Right lobe of liver (tissue), 4 donors: ENCODE measurements around the gene NOTCH3.

Experiments used
- CTCF ChIP-seq, 4 donors: fragments of 200-600 bp in 3 of 4; fragments of 450-650 bp in 1 of 4; IDR thresholded peaks; one replicate each; pipeline versions ENCODE4 v1.5.1 to v1.8.0; 2016 to 2022; ENCODE audit warnings: antibody characterized with exemption in 4 of 4, mild to moderate bottlenecking in 2 of 4
- POLR2A ChIP-seq: fragments of 450-650 bp; IDR thresholded peaks from one replicate; pipeline ENCODE4 v1.6.1; 2017; ENCODE audit warnings: antibody characterized with exemption, mild to moderate bottlenecking
- donor health status: DM: no; HTN: no; CAD: no.
- donor health status: DM: no; HTN: no; CAD: no.
- donor health status: DM: no; HTN: yes; CAD: no.

DNA sequence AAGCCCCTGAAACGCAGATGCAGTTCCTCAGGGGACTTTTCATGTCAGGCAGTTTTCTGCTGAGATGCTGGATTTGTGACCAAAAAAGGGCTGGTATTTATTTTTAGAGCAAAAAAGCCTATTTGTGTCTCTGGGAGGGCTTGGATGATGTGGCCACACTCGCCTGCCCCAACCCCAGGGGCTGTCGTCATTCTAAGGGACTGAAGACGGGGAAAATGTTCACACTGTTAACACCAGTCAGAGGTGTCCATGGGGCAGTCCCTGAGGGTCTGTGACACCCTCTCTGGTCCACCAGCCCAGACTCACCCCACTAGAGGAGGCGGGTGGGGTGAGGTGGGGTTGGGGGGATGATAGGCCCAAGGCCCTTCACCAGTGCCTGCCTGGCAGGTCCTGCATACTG is 47.3 kb upstream of the NOTCH3 start:
- TF ChIP-seq CTCF (IDR thresholded peaks at IDR 0.05) (no peak), POLR2A (no peak)
